ENCODE results near the gene CHRM4.
"Not testable (repeated sequence)": the region's sequence is repeated elsewhere in the genome, so short reads cannot be mapped to it uniquely, and the experiment has no call there.

CHRM4 gene

GRCh38 chr11:46381819-46382645 is 9.5 kb downstream of the CHRM4 start:
- peak; percentile 76 for DNase-seq (ENCODE audit: low spot score)

DNA sequence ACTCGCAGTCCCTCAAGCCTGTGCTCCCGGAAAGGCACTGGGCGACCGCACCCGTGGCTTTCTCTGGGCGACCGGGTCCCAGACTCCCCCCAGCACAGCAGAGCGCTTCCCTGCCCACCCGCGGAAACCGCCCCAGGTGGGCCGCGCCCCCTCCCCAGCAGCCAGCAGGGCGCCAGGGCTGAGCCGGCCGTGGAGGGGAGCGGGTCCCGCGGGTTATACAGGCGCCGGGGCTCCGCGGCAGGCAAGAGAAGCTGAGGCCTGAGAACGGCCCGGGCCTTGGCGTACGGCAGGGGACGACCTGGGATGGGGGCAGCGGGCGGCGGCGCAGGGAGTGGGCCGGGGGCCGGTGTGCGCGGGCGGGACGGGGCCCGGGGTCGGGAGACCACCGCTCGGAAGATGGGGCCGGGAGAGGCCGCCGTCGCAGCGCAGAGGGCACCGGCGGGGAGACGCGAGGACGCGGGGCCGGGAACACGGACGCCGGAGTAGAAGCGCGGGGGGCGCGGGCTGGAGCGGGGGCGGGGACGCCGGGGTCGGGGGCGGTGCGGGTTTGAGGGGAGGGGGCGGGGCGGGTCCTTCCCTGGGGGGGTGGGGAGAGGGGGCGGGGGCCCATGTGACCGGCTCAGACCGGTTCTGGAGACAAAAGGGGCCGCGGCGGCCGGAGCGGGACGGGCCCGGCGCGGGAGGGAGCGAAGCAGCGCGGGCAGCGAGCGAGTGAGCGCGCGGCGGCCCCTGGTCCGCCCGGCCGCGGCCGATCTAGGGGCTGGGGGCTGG is 10.3 kb downstream of the CHRM4 start, which contains the start of gene MDK:
TSS of gene MDK (plus strand) at position 622 of the 771 bp plus-strand sequence. CDS start 389 bp downstream, outside the sequence.
- peak; percentile 78 for DNase-seq (ENCODE audit: low spot score)

DNA sequence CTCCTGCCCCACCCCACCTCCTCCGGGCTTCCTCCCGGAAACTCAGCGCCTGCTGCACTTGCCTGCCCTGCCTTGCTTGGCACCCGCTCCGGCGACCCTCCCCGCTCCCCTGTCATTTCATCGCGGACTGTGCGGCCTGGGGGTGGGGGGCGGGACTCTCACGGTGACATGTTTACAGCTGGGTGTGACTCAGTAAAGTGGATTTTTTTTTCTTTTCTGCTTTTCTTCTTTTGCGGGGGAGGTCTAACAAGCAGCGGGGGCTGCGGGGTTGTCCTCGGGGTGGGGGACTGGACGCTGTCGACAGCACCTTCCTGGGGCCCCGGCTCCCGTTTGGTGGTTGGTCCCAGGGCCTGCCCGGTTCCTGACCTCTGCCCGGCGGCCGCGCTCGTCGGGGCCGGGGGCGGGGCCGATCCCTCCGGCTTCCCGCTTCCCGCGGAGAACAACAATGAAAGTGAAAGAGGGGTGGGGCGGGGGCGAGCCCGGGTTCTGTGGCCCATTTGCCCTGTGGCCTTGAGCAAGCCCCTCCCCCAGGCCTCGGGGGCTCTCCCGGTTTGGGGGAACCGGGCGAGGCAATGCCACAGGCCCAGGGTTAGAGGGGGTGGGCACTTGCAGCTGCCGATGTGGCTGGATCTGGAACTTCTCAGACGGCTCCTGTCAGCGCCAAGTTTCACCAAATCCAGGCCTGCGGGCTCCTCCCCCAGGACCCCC is 11.1 kb downstream of the CHRM4 start:
- DNase-seq (ENCODE audit: low spot score) = no peak

DNA sequence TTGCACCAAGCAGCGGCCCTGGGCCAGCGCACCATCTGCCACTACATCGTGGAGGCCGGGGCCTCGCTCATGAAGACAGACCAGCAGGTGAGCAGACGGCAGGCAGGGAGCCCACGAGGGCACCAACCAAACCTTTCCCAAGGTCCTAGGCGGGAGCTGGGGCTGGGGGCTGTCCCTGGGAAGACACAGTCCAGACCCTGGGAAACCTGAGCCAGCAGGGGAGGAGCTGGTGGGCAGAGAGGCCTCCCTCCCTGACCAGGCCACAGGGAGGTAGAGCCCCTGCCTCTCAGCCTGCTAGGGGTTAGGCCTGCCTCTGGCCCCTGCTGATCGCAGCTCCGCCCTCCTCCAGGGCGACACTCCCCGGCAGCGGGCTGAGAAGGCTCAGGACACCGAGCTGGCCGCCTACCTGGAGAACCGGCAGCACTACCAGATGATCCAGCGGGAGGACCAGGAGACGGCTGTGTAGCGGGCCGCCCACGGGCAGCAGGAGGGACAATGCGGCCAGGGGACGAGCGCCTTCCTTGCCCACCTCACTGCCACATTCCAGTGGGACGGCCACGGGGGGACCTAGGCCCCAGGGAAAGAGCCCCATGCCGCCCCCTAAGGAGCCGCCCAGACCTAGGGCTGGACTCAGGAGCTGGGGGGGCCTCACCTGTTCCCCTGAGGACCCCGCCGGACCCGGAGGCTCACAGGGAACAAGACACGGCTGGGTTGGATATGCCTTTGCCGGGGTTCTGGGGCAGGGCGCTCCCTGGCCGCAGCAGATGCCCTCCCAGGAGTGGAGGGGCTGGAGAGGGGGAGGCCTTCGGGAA is 11.9 kb downstream of the CHRM4 start:
- DNase-seq (ENCODE audit: low spot score) = not testable (repeated sequence)

DNA sequence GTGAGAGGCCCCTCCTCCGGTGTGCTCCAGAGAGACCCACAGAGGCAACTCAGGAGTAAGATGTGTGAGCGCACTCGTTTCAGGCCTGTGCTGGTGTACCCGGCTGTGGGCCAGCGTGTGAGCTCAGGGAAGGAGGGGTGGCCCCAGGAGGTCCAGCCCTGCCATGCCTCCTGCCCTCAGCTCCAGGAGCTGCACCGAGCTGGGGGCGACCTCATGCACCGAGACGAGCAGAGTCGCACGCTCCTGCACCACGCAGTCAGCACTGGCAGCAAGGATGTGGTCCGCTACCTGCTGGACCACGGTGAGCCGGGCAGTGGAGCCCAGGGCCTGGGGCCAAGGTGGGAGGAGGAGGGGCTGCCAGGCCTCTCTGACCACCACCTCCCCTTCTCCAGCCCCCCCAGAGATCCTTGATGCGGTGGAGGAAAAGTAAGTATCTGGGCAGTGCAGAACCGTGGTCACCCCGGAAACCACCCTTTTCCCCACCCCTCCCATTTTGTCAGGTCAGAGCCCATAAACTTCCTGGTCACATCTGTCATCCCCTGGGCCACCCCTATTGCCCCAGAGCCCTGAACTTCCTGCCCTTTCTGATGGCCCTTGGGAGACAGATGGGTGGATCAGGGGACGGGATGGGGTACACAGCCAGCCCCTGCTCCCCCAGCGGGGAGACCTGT is 12.6 kb downstream of the CHRM4 start:
- no peak for DNase-seq (ENCODE audit: low spot score)

DNA sequence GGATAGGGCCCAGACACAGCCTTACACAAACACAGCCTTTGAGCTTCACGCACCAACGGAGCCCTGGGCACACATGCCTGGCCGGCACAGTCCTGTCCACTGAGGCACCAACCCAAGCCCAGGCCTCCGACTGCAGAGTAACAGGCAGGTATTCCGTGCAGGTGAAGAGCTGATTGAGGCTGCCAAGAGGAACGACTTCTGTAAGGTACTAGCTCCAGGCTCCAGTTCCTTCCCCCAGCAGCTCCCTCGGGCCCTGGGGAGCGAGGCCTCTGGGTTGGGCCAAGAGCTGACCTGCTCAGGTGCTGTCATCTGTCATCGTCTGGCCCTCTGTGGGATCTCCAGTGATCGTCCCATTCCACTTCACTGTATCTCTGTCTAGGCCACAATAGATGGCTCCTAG is 13.3 kb downstream of the CHRM4 start:
- DNase-seq (ENCODE audit: low spot score) = no peak

DNA sequence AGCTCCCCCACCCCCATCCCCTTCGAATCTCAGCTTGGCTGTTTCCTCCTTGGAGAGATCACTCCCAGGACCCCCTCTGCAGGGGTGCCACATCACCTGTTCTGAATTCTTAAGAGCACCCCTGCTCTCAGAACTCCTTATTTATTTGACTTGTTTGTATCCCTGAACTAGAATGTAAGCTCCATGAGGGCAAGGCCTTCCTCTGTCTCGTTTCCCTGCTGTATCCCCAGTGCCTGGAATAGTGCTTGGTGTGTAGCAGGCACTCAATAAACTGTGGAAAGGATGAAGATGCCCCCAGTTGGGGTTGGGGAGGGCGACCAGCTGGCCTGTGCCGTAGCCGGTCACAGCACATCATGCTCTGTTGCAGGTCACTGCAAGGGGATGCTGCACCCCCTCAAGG is 13.7 kb downstream of the CHRM4 start:
- no peak for DNase-seq (ENCODE audit: low spot score)

DNA sequence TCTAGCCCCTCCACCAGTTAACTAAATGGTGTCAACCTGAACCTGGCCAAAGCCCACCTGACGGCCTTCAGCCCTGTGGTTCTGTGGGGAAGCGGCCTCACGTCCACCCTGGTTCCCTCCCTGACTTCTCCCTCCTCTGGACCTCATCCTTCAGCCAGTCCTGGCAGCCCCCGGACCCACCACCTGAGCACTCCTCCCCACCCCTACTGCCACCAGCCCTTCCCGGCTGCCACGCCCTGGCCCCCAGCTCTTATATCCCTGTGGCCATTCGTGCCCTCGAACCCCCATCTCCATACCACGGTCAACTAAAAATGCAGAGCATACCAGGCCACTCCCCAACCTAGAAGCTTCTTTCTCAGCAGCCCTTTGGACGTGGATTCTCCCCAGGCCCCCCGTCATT is 14.3 kb downstream of the CHRM4 start:
- DNase-seq (ENCODE audit: low spot score) = no peak

DNA sequence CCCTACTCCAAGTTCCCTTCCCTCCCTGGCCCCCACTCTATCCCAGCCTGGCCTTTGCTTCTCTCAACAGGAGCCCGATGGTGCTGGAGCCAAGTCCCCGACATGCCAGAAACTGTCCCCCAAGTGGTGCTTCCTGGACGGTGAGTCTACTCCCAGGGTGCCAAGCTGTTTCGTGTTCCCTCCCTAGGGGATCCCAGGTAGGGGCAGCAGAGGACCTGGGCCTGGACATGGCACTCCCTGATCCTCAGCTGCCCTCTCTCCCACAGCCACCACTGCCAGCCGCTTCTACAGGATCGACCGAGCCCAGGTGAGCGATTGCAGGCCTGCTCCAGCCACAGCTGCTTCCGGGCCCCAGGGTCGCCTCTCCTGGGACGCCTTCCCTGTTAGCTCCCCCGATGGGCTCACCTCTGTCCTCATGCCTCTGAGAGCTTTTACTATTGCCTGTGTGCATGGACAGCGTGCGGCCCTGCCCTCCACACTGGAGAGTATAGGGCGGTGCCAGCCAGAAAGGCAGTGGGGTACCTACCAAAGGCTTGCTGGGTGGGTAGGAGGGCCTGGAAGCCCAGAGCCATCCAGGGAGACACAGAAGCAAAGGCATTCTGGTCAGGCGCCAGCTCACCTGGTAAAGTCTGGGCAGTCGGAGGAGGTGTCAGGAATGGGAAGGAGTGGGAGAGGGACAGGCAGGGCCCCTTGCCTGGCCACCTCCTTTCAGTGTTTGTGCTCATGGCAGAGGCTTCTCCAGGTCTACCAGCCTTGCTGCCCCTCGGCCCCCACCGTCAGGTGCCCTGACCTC is 15.1 kb downstream of the CHRM4 start:
- no peak for DNase-seq (ENCODE audit: low spot score)

GRCh38 chr11:46375392-46376101 is 16.0 kb downstream of the CHRM4 start:
- DNase-seq (ENCODE audit: low spot score) = no peak

DNA sequence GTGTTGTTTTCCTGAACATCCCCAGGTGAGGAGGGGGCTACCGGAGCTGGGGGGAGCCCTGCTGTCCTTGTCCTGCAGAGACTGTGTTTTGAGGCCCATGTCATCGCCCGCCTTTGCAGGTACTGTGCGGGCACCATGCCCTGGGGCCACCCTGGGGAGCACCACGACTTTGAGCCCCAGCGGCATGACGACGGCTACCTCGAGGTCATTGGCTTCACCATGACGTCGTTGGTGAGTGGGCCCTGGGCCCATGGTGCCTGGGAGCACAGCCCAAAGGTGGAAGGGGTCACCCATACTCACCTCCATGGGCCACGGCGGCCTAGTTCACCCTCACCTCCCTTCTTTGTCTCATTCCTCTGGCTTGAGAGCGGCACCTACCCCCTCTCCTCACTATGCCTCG is 16.8 kb downstream of the CHRM4 start:
- DNase-seq (ENCODE audit: low spot score) = no peak

DNA sequence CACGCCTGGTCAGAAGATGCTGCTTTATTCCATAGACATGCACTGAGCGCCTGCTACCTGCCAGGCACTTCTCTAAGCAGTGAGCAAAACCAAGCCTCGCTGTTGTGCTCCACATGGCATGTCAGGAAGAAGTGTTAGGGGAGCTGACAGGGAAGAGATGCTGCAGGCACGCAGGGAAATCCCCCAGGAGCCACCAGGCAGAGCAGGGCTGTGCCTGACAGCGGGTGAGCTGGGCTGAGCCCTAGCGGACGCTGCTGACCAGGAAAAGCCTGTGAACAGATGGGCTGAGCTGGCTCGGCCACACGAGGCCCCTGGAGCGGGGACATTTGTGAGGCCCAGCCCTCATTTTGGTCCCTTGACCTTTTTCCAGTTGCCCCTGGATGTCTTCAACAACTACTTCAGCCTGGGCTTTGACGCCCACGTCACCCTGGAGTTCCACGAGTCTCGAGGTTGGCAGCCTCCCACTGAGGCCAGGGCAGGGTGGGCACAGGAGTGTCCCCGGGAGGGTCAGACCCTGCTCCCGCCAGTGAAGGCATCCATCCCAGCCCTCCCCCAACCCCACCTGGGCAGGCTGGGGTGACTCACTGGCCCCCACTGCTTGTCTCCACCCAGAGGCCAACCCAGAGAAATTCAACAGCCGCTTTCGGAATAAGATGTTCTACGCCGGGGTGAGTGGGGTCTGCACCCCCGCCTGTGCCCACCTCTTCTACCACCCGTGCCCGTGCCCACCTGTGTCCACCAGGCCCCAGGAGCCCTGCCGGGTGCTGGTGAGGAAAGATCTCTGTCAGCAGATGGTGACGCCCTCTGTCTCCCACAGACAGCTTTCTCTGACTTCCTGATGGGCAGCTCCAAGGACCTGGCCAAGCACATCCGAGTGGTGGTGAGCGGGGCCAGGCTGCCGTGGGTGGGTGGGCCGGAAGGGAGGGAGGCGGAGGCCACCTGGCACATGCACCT is 17.5 kb downstream of the CHRM4 start:
- no peak for DNase-seq (ENCODE audit: low spot score)

DNA sequence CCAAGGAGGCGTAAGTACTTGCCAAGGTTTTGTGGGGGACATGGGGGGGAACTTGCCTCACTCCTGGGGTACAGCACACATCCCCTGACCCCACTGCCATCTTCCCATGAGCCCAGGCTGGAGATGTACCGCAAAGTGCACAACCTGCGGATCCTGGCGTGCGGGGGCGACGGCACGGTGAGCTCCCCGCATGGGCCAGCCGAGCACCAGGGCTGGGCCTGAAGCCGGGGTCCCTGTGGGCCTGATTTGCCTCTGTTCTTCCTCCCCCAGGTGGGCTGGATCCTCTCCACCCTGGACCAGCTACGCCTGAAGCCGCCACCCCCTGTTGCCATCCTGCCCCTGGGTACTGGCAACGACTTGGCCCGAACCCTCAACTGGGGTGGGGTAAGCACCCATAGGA is 19.1 kb downstream of the CHRM4 start:
- DNase-seq (ENCODE audit: low spot score) = not testable (repeated sequence)

DNA sequence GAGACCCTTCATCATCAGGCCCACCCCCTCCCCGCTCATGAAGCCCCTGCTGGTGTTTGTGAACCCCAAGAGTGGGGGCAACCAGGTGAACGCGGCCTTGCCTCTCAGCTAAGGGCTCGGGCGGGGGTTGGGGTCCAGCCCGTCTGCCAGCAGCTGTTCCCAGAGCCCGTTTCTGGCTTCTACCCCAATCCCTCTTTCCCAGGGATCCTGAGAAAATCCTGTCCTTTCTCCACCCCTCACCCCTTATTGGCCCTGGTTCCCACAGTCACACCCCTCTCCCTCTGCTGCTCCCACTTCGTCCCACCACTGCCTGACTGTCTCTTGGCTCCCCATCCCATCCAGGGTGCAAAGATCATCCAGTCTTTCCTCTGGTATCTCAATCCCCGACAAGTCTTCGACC is 19.5 kb downstream of the CHRM4 start:
- DNase-seq (ENCODE audit: low spot score) = peak; percentile 67

DNA sequence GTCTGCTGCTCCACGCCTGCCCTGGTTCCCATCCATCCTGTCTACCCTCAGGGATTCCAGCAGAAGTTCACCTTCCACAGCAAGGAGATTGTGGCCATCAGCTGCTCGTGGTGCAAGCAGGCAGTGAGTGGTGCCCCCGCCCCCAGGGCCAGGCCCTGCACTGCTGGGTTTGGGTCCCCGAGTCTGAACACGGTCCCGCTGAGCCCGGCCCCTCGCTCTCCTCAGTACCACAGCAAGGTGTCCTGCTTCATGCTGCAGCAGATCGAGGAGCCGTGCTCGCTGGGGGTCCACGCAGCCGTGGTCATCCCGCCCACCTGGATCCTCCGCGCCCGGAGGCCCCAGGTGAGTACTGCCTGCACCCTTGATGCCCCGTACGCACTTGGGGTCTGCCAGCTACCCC is 20.3 kb downstream of the CHRM4 start:
- DNase-seq (ENCODE audit: low spot score) = not testable (repeated sequence)

GRCh38 chr11:46370253-46370652 is 21.3 kb downstream of the CHRM4 start:
- no peak for DNase-seq (ENCODE audit: low spot score)

GRCh38 chr11:46369458-46370152 is 22.0 kb downstream of the CHRM4 start:
- peak; percentile 88 for DNase-seq (ENCODE audit: low spot score)

DNA sequence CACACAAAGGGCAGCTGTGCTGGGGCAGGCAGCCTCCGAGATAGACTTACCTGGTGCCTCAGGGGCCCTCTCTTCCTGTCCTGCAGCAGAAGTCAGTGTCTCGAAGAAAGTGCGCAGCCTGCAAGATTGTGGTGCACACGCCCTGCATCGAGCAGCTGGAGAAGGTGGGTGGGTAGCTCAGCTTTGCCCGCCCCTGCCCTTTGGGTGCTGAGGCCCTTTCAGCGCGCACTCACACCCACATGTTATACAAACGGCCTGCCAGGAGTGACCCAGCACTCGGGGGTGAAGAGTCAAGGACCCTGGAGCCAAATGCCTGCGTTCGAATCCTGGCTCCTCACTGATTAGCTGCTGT is 23.7 kb downstream of the CHRM4 start:
- DNase-seq (ENCODE audit: low spot score) = no peak

All from D341Med (cell line).